ENCODE measurements around the gene CLTB. TPM values are rescaled to one million over a fixed set of nuclear protein-coding genes. Genes with fewer than 3 reads are reported as not detected.
A peak's percentile ranks its signal among the peaks of the same experiment; 100 is the strongest.

CLTB gene
- total and polyA plus RNA-seq, 2 of the 4 experiments (the other 2 are of a cell fraction), result 87.6 to 99.9 TPM

DNA sequence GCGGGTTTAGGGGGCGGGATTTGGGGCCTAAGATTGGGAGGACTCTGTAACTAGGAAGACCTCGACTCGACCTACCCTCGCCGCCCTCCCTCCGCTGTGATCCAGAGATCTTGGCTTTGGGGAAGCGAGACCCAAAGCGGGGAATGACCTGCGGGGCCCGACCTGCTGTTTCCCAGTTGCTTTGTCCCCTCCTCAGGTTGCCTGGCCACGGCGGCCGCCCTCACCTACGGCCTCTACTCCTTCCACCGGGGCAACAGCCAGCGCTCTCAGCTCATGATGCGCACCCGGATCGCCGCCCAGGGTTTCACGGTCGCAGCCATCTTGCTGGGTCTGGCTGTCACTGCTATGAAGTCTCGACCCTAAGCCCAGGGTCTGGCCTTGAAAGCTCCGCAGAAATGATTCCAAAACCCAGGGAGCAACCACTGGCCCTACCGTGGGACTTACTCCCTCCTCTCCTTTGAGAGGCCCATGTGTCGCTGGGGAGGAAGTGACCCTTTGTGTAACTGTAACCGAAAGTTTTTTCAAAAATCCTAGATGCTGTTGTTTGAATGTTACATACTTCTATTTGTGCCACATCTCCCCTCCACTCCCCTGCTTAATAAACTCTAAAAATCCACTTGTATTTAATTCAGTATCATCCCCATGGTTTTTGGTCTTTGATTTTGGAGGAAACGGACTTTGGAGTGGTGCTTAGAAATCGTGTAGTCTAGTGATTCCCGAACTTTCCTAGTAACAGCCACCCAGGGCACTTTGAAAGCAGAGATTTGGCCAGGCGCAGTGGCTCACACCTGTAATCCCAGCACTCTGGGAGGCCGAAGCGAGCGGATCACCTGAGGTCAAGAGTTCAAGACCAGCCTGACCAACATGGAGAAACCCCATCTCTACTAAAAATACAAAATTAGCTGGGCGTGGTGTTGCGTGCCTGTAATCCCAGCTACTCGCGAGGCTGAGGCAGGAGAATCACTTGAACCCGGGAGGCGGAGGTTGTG is 26.9 kb downstream of the CLTB start:
- WGBS, 2 experiments (ENCODE audit: extremely low coverage in 2 of 2, insufficient read length in 1 of 2), result 0% methylated on average over 12 of the region's 41 CpGs; no CpG with 5 or more reads in 1 of the 2 experiments
- H2BK5ac ChIP-seq (ENCODE audit: low read depth, low read length, poor library complexity, severe bottlenecking), result peak overlapping the region; percentile 72
- peak overlapping the region; percentile 93 for H3K14ac ChIP-seq (replicated peaks; ENCODE audit: low read depth, low read length)
- TSS peak; percentile 99 for BruUV-seq (replicated peaks)
- H3K56ac ChIP-seq (ENCODE audit: extremely low read depth, insufficient read depth, low read length), result peak overlapping the region; percentile 75; the same call in 1 of the 2 replicates
- peak overlapping the region; percentile 86 for H3K9ac ChIP-seq (ENCODE audit: low read depth, low read length)
- ChIA-PET POLR2A (ENCODE audit: unreplicated experiment) (interaction anchor here (0.6 kb wide), 1 partner anchor 34 kb away, joined by 9 read pairs; no protein-coding TSS in a partner anchor), CTCF (no interaction called here)
- H2BK120ac ChIP-seq (ENCODE audit: low read depth, low read length), result peak overlapping the region; percentile 9; the same call in 1 of the 2 replicates
- H3K27me3 ChIP-seq (ENCODE audit: control insufficient read depth, insufficient read depth, low read length), result no peaks in the 10 kb centered on the region
- H2AK9ac ChIP-seq (replicated peaks; ENCODE audit: low read depth, low read length, poor library complexity), result peak overlapping the region; percentile 100
- DNase-seq, result no peak
- H4K5ac ChIP-seq (ENCODE audit: low read depth, low read length), result peak overlapping the region; percentile 95
- in situ Hi-C loops (cut with MboI; ENCODE audit: low sequenced_read_pairs) (no loop called here), intact Hi-C loops (cut with micrococcal nuclease) (no loop called here), dilution Hi-C loops (cut with HindIII; ENCODE audit: low sequenced_read_pairs, unreplicated experiment) (no loop called here)
- H4K20me1 ChIP-seq (ENCODE audit: insufficient read depth, low read length), result peaks cover 3% of the 10 kb centered on the region; the same call in 1 of the 2 replicates
- peak; percentile 40 for ATAC-seq (ENCODE audit: low read depth)
- H2BK15ac ChIP-seq (ENCODE audit: low read depth, low read length), result no peak overlapping the region; the same call in 2 of the 3 replicates
- peak overlapping the region; percentile 33; the same call in 1 of the 2 replicates for H3K23ac ChIP-seq (ENCODE audit: low read depth, low read length)
- peak overlapping the region; percentile 10; the same call in 1 of the 2 replicates for H3K18ac ChIP-seq (ENCODE audit: low read depth, low read length)
- H4K8ac ChIP-seq (ENCODE audit: low read depth in 2 of 2, low read length in 2 of 2), result peak overlapping the region; percentile 83 to 97
- H3K36me3 ChIP-seq (ENCODE audit: control insufficient read depth, insufficient read depth, low read length), result peaks cover 32% of the 10 kb centered on the region
- no peak overlapping the region for H2BK20ac ChIP-seq (ENCODE audit: low read depth, low read length)
- peak overlapping the region; percentile 73 for H3K4me3 ChIP-seq (ENCODE audit: insufficient read depth, low read depth, low read length)
- H3K4me2 ChIP-seq (ENCODE audit: low read depth, low read length), result peak overlapping the region; percentile 95
- H2AK5ac ChIP-seq (ENCODE audit: low read depth, low read length), result peak overlapping the region; percentile 68
- peaks cover 9 to 46% of the 10 kb centered on the region in 2 experiments; a peak in 3 of 4 replicates for H3K79me1 ChIP-seq (ENCODE audit: low read depth in 1 of 2, low read length in 2 of 2)
- peak overlapping the region; percentile 59 for H4K91ac ChIP-seq (ENCODE audit: insufficient read depth, low read depth, low read length)
- peak overlapping the region; percentile 93 for H3K4ac ChIP-seq (ENCODE audit: low read depth, low read length)
- H3K9me3 ChIP-seq (ENCODE audit: control insufficient read depth, insufficient read depth, low read length), result no peaks in the 10 kb centered on the region
- H2AFZ ChIP-seq (replicated peaks; ENCODE audit: low read length, poor library complexity), result peak overlapping the region; percentile 96
- H3K4me1 ChIP-seq (ENCODE audit: control insufficient read depth, insufficient read depth, low read length), result no peaks in the 10 kb centered on the region
- peak overlapping the region; percentile 95 for H3K27ac ChIP-seq (ENCODE audit: insufficient read depth, low read length)
- TF ChIP-seq FOS (IDR thresholded peaks at IDR 0.05; ENCODE audit: low read depth, low read length) (no peak), MAZ (IDR thresholded peaks at IDR 0.05; ENCODE audit: borderline replicate concordance, low read depth, low read length) (no peak), POLR2A (IDR thresholded peaks at IDR 0.05; ENCODE audit: low read depth, low read length) (no peak)
- H3K9me1 ChIP-seq (ENCODE audit: insufficient read depth, low read length), result no peaks in the 10 kb centered on the region; the same call in 1 of the 2 replicates

Measured in IMR-90 (cell line).